HL-60 (cell line): ENCODE measurements around the gene IL31.

Experiments
- GABPA ChIP-seq: IDR thresholded peaks from 2 replicates; pipeline ENCODE4 v1.6.1; 2012; ENCODE audit warnings: low read depth
- POLR2AphosphoS5 ChIP-seq: IDR thresholded peaks from 2 replicates; pipeline ENCODE4 v1.6.1; 2012; ENCODE audit warnings: low read depth
- SPI1 ChIP-seq: IDR thresholded peaks from 2 replicates; pipeline ENCODE4 v1.6.1; 2012; ENCODE audit warnings: low read depth, mild to moderate bottlenecking, borderline replicate concordance
- TF ChIP-seq, protein P1 (sequence below): IDR thresholded peaks from one replicate; pipeline ENCODE4 v1.5.1; 2011; ENCODE audit warnings: low read length, control low read depth, inconsistent platforms; ENCODE audit not compliant: insufficient read depth
- TF ChIP-seq, protein P2 (sequence below): IDR thresholded peaks from 2 replicates; pipeline ENCODE4 v1.6.1; 2012; ENCODE audit warnings: low read depth; ENCODE audit not compliant: insufficient replicate concordance

DNA sequence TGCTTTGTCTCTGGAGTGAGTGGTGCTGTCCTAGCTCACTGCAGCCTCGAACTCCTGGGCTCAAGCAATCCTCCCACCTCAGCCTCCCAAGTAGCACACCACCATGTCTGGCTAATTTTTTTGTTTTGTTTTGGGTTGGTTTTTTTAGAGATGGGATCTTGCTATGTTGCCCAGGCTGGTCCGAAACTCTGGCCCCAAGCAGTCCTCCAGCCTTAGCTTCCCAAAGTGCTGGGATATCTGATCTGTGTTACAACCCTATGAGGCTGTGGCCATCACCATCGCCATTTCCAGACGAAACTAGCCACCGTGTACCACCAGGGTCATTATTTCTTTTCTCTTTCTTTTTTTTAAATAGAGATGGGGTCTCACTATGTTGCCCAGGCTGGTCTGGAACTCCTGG, 2.6 kb downstream of the IL31 start:
- TF ChIP-seq, protein P1, sequence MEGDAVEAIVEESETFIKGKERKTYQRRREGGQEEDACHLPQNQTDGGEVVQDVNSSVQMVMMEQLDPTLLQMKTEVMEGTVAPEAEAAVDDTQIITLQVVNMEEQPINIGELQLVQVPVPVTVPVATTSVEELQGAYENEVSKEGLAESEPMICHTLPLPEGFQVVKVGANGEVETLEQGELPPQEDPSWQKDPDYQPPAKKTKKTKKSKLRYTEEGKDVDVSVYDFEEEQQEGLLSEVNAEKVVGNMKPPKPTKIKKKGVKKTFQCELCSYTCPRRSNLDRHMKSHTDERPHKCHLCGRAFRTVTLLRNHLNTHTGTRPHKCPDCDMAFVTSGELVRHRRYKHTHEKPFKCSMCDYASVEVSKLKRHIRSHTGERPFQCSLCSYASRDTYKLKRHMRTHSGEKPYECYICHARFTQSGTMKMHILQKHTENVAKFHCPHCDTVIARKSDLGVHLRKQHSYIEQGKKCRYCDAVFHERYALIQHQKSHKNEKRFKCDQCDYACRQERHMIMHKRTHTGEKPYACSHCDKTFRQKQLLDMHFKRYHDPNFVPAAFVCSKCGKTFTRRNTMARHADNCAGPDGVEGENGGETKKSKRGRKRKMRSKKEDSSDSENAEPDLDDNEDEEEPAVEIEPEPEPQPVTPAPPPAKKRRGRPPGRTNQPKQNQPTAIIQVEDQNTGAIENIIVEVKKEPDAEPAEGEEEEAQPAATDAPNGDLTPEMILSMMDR: no peak
- TF ChIP-seq POLR2AphosphoS5 (no peak), GABPA (no peak), SPI1 (no peak)
- TF ChIP-seq, protein P2, sequence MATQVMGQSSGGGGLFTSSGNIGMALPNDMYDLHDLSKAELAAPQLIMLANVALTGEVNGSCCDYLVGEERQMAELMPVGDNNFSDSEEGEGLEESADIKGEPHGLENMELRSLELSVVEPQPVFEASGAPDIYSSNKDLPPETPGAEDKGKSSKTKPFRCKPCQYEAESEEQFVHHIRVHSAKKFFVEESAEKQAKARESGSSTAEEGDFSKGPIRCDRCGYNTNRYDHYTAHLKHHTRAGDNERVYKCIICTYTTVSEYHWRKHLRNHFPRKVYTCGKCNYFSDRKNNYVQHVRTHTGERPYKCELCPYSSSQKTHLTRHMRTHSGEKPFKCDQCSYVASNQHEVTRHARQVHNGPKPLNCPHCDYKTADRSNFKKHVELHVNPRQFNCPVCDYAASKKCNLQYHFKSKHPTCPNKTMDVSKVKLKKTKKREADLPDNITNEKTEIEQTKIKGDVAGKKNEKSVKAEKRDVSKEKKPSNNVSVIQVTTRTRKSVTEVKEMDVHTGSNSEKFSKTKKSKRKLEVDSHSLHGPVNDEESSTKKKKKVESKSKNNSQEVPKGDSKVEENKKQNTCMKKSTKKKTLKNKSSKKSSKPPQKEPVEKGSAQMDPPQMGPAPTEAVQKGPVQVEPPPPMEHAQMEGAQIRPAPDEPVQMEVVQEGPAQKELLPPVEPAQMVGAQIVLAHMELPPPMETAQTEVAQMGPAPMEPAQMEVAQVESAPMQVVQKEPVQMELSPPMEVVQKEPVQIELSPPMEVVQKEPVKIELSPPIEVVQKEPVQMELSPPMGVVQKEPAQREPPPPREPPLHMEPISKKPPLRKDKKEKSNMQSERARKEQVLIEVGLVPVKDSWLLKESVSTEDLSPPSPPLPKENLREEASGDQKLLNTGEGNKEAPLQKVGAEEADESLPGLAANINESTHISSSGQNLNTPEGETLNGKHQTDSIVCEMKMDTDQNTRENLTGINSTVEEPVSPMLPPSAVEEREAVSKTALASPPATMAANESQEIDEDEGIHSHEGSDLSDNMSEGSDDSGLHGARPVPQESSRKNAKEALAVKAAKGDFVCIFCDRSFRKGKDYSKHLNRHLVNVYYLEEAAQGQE: no peak
